HepG2 (cell line): Measurements from ENCODE around the gene ZNF503. TPM values are rescaled to one million over a fixed set of nuclear protein-coding genes. Genes with fewer than 3 reads are reported as not detected.

Experiments used
- FOXC1 ChIP-seq: sonication (generic); formaldehyde crosslinking; IDR thresholded peaks from 2 replicates; pipeline ENCODE4 v1.8.0; 2022; ENCODE audit warnings: mild to moderate bottlenecking, missing genetic modification reagents, borderline replicate concordance
- HMG20B ChIP-seq: conservative IDR thresholded peaks from 2 replicates; pipeline ENCODE4 v1.6.1; 2016; ENCODE audit warnings: missing genetic modification reagents, missing compliant biosample characterization
- HNRNPUL1 ChIP-seq: fragments of 200-400 bp; formaldehyde crosslinking; IDR thresholded peaks from 2 replicates; pipeline ENCODE4 v1.6.1; 2017; ENCODE audit warnings: low read depth, mild to moderate bottlenecking, low read length, moderate library complexity
- NAIF1 ChIP-seq: sonication (generic); formaldehyde crosslinking; IDR thresholded peaks from 2 replicates; pipeline ENCODE4 v1.5.0; 2020; ENCODE audit warnings: mild to moderate bottlenecking, missing genetic modification reagents, borderline replicate concordance
- NFIC ChIP-seq: IDR thresholded peaks from 2 replicates; pipeline ENCODE4 v1.6.1; 2012; ENCODE audit warnings: mild to moderate bottlenecking, low read length, inconsistent platforms
- SALL1 ChIP-seq: sonication (generic); formaldehyde crosslinking; IDR thresholded peaks from 2 replicates; pipeline ENCODE4 v1.8.0; 2022; ENCODE audit warnings: mild to moderate bottlenecking, missing genetic modification reagents
- SMARCE1 ChIP-seq: fragments of 450-650 bp; IDR thresholded peaks from 2 replicates; pipeline ENCODE4 v1.6.1; 2017; ENCODE audit warnings: borderline replicate concordance
- XBP1 ChIP-seq: sonication (generic); formaldehyde crosslinking; IDR thresholded peaks from 2 replicates; pipeline ENCODE4 v1.5.0; 2020; ENCODE audit warnings: missing genetic modification reagents
- ZNF251 ChIP-seq: sonication (generic); formaldehyde crosslinking; IDR thresholded peaks from 2 replicates; pipeline ENCODE4 v1.9.0; 2021; ENCODE audit warnings: mild to moderate bottlenecking, missing genetic modification reagents
- ZNF3 ChIP-seq: IDR thresholded peaks from 2 replicates; pipeline ENCODE4 v1.7.0; 2017; ENCODE audit warnings: inconsistent platforms
- ZSCAN31 ChIP-seq: sonication (generic); formaldehyde crosslinking; IDR thresholded peaks from 2 replicates; pipeline ENCODE4 v1.5.0; 2020; ENCODE audit warnings: low read depth, mild to moderate bottlenecking, missing genetic modification reagents
- polyA plus RNA-seq, 8 experiments: library from polyadenylated mRNA; depleted of rRNA in 3 of 8; stranded (reverse) in 7 of 8; unstranded in 1 of 8; fragments of >200 nt; fragmentation: Illumina TruSeq in 4 of 8; extraction: Trizol in 4 of 8; gene quantifications; 2 replicates each; pipeline versions ENCODE4 v1.2.1 to v1.2.3, GENCODE V29; 2011 to 2016; ENCODE audit warnings: low read depth in 4 of 8, missing spikeins in 1 of 8, mixed read lengths in 1 of 8; ENCODE audit not compliant: insufficient read depth in 1 of 8
- total RNA-seq, 5 experiments: library from RNA; depleted of rRNA; stranded (reverse); fragments of >200 nt; fragmentation: Illumina TruSeq; extraction: Trizol; gene quantifications; 2 replicates each; pipeline ENCODE4 v1.2.3, GENCODE V29; 2016; ENCODE audit warnings: low read depth in 1 of 5
- TF ChIP-seq, protein P1 (sequence below): sonication (generic); formaldehyde crosslinking; IDR thresholded peaks from 2 replicates; pipeline ENCODE4 v1.4.0; 2020; ENCODE audit warnings: missing genetic modification reagents, mild to moderate bottlenecking, borderline replicate concordance
- TF ChIP-seq, protein P2 (sequence below): sonication (generic); formaldehyde crosslinking; conservative IDR thresholded peaks from 2 replicates; pipeline ENCODE4 v1.4.0; 2020; ENCODE audit warnings: missing genetic modification reagents
- TF ChIP-seq, protein P3 (sequence below): sonication (generic); formaldehyde crosslinking; IDR thresholded peaks from 2 replicates; pipeline ENCODE4 v1.8.1; 2022; ENCODE audit warnings: low read depth, mild to moderate bottlenecking, missing genetic modification reagents
- TF ChIP-seq, protein P4 (sequence below): sonication (generic); formaldehyde crosslinking; IDR thresholded peaks from 2 replicates; pipeline ENCODE4 v1.4.0; 2020; ENCODE audit warnings: missing genetic modification reagents
- TF ChIP-seq, protein P5 (sequence below): sonication (generic); formaldehyde crosslinking; IDR thresholded peaks from 2 replicates; pipeline ENCODE4 v1.4.0; 2020; ENCODE audit warnings: mild to moderate bottlenecking, missing genetic modification reagents
- TF ChIP-seq, protein P6 (sequence below): sonication (generic); formaldehyde crosslinking; IDR thresholded peaks from 2 replicates; pipeline ENCODE4 v1.8.0; 2022; ENCODE audit warnings: mild to moderate bottlenecking, missing genetic modification reagents, moderate library complexity

ZNF503 gene
- total and polyA plus RNA-seq, 2 of the 13 experiments (the other 11 are each of a cell fraction or from before 2014, with no cell fraction given) = 2.7 to 8.3 TPM

DNA sequence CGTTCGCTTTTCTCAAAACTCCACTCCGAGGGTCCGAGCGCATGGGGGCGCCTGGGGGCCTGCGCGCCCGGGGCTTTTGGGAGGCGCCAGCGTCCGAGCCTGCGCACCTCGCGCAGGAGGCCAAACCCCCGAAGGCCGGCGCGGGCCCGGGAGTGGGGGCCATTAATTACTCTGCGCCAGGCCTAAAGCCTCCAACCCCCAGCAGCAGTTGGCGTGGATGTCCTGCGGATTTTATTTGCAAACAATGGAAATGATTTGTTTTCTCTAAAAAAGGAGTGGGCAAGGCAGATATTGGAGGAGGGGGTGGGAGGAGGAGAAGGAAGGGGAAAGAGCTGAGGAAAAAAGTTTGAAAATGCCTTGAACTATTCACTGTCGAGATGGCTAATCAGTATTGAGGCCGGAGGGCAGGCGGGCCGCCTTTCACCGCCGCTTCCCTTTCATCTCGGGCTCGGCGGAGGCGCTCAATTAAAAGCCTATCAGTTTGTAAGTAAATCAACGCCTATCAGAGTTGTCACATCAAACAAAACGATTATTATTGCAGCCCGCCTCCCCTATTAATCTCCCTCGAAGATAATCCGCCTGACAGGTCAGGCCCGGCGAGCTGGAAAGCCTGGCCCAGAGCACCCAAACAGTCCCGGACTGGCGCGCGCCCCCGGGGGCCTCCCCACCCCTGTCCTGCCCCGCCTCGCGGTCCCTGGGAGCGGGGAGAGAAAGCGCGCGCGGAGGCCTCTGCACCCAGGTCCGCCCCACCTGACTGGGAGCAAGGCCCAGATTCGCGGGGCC, 3.4 kb upstream of the ZNF503 start (continued):
- TF ChIP-seq, protein P1, sequence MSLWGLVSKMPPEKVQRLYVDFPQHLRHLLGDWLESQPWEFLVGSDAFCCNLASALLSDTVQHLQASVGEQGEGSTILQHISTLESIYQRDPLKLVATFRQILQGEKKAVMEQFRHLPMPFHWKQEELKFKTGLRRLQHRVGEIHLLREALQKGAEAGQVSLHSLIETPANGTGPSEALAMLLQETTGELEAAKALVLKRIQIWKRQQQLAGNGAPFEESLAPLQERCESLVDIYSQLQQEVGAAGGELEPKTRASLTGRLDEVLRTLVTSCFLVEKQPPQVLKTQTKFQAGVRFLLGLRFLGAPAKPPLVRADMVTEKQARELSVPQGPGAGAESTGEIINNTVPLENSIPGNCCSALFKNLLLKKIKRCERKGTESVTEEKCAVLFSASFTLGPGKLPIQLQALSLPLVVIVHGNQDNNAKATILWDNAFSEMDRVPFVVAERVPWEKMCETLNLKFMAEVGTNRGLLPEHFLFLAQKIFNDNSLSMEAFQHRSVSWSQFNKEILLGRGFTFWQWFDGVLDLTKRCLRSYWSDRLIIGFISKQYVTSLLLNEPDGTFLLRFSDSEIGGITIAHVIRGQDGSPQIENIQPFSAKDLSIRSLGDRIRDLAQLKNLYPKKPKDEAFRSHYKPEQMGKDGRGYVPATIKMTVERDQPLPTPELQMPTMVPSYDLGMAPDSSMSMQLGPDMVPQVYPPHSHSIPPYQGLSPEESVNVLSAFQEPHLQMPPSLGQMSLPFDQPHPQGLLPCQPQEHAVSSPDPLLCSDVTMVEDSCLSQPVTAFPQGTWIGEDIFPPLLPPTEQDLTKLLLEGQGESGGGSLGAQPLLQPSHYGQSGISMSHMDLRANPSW = no peak
- TF ChIP-seq, protein P2, sequence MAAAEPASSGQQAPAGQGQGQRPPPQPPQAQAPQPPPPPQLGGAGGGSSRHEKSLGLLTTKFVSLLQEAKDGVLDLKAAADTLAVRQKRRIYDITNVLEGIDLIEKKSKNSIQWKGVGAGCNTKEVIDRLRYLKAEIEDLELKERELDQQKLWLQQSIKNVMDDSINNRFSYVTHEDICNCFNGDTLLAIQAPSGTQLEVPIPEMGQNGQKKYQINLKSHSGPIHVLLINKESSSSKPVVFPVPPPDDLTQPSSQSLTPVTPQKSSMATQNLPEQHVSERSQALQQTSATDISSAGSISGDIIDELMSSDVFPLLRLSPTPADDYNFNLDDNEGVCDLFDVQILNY (CRISPR knock-in tag) = peak; percentile 59; the same call in 1 of the 2 replicates
- TF ChIP-seq ZNF3 (CRISPR knock-in tag) (no peak), SMARCE1 (no peak), FOXC1 (CRISPR knock-in tag) (no peak; the same call in 1 of the 2 replicates), SALL1 (CRISPR knock-in tag) (peak; percentile 70), XBP1 (no peak), HMG20B (CRISPR knock-in tag) (peak; percentile 85), HNRNPUL1 (no peak), NAIF1 (peak; percentile 52; the same call in 1 of the 2 replicates), ZSCAN31 (CRISPR knock-in tag) (no peak), ZNF251 (no peak), NFIC (0 out of 2 replicates have a peak, but pooled peaks have one; percentile 42)
- TF ChIP-seq, protein P3, sequence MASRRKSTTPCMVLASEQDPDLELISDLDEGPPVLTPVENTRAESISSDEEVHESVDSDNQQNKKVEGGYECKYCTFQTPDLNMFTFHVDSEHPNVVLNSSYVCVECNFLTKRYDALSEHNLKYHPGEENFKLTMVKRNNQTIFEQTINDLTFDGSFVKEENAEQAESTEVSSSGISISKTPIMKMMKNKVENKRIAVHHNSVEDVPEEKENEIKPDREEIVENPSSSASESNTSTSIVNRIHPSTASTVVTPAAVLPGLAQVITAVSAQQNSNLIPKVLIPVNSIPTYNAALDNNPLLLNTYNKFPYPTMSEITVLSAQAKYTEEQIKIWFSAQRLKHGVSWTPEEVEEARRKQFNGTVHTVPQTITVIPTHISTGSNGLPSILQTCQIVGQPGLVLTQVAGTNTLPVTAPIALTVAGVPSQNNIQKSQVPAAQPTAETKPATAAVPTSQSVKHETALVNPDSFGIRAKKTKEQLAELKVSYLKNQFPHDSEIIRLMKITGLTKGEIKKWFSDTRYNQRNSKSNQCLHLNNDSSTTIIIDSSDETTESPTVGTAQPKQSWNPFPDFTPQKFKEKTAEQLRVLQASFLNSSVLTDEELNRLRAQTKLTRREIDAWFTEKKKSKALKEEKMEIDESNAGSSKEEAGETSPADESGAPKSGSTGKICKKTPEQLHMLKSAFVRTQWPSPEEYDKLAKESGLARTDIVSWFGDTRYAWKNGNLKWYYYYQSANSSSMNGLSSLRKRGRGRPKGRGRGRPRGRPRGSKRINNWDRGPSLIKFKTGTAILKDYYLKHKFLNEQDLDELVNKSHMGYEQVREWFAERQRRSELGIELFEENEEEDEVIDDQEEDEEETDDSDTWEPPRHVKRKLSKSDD (CRISPR knock-in tag) = peak; percentile 71; the same call in 1 of the 2 replicates
- TF ChIP-seq, protein P4, sequence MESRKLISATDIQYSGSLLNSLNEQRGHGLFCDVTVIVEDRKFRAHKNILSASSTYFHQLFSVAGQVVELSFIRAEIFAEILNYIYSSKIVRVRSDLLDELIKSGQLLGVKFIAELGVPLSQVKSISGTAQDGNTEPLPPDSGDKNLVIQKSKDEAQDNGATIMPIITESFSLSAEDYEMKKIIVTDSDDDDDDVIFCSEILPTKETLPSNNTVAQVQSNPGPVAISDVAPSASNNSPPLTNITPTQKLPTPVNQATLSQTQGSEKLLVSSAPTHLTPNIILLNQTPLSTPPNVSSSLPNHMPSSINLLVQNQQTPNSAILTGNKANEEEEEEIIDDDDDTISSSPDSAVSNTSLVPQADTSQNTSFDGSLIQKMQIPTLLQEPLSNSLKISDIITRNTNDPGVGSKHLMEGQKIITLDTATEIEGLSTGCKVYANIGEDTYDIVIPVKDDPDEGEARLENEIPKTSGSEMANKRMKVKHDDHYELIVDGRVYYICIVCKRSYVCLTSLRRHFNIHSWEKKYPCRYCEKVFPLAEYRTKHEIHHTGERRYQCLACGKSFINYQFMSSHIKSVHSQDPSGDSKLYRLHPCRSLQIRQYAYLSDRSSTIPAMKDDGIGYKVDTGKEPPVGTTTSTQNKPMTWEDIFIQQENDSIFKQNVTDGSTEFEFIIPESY = peak; percentile 54; the same call in 1 of the 2 replicates
- TF ChIP-seq, protein P5, sequence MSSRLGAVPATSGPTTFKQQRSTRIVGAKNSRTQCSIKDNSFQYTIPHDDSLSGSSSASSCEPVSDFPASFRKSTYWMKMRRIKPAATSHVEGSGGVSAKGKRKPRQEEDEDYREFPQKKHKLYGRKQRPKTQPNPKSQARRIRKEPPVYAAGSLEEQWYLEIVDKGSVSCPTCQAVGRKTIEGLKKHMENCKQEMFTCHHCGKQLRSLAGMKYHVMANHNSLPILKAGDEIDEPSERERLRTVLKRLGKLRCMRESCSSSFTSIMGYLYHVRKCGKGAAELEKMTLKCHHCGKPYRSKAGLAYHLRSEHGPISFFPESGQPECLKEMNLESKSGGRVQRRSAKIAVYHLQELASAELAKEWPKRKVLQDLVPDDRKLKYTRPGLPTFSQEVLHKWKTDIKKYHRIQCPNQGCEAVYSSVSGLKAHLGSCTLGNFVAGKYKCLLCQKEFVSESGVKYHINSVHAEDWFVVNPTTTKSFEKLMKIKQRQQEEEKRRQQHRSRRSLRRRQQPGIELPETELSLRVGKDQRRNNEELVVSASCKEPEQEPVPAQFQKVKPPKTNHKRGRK (CRISPR knock-in tag) = no peak
- TF ChIP-seq, protein P6, sequence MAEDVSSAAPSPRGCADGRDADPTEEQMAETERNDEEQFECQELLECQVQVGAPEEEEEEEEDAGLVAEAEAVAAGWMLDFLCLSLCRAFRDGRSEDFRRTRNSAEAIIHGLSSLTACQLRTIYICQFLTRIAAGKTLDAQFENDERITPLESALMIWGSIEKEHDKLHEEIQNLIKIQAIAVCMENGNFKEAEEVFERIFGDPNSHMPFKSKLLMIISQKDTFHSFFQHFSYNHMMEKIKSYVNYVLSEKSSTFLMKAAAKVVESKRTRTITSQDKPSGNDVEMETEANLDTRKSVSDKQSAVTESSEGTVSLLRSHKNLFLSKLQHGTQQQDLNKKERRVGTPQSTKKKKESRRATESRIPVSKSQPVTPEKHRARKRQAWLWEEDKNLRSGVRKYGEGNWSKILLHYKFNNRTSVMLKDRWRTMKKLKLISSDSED = no peak
